ENCODE data around the gene TXNRD1.
"Not testable (repeated sequence)": the region's sequence is repeated elsewhere in the genome, so short reads cannot be mapped to it uniquely, and the experiment has no call there.

The TXNRD1 gene

DNA sequence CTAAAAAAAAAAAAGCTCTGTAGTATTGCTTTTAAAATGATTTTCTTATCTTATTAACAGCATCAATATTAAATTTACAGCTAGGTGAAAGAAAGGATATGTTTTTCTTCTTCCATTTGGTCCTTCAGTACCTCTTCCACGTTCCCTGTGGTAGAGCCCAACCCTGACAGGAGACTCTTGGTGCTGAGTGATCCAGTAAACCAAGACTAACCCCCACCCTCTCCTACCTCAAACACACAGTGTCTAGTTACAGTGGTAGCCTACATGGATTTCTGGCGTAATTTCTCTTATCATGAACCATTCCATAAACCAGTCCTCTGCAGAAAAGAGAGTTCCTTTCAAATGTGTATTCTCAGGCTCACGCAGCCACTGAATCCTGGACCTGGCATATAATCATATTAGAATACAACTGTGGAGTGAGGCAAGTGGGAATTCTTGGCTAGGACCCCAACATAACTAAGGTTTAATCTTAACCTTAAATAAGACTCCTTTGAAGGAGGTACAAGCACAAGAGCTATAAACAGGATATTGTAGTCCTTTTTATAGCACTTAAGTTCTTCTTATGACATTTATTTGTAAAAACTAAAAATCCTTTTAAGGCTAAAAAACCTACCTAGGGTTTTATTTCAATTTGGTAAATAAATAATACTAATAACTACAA is 27.1 kb downstream of the TXNRD1 start:
- no peak for ATAC-seq

DNA sequence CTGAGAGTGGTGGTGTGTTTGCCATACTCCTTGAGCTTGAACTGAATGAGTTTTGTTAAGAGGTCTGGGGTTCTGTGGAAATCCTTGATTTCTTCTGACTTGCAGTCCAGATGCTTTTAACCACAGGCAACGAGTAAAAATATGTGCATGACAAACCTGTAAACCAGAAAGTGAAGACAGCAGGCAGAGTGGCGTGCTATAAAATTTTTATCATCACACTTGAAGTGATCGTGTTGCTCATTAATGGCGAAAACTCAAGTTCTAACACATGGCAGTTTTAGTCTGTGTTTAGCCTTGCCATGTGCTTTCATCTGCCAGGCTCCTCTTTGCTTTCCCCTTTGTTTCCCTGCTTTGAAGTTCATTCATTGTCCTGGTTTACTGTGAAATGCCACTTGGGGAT is 28.0 kb downstream of the TXNRD1 start:
- ATAC-seq = no peak

DNA sequence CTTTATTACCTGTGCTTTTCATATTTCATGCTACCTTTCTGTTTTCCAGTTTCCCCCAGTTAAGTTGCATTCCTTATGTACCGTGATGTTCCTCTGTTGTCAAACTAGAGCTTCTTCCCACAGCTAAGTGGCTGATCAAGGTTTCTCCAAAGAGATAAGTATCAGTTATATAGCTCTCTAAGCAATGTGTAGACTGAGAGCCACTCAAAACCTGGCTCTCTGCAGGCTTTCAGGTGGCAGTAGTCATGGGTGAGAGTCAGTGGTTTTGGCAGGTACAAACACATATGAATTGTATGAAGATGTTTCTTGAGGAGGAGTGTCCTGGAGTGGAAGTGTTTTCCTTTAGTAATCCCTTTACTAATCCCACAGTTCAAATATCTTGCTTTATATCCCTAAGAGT is 28.4 kb downstream of the TXNRD1 start:
- ATAC-seq = no peak

DNA sequence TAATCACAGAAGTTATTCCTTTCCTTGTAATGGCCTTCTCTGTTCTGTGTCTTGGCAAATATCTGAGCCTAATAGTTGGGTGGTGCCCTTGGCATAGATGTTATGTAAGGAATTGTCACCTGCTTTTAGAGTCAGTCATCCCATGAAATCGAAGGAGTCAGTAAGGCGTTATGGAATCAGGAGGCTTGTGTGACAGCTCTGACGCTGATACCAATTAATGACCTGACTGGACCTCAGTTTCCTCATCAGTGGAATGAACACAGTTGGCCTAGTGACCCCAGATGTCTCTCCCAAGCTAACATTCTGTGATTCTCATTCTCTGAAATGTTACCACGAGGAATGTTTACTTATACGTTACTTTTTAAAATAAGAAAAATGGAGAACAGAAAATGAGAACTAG is 32.1 kb downstream of the TXNRD1 start:
- no peak for ATAC-seq

GRCh38 chr12:104248444-104248843 is 32.9 kb downstream of the TXNRD1 start:
- ATAC-seq = no peak

DNA sequence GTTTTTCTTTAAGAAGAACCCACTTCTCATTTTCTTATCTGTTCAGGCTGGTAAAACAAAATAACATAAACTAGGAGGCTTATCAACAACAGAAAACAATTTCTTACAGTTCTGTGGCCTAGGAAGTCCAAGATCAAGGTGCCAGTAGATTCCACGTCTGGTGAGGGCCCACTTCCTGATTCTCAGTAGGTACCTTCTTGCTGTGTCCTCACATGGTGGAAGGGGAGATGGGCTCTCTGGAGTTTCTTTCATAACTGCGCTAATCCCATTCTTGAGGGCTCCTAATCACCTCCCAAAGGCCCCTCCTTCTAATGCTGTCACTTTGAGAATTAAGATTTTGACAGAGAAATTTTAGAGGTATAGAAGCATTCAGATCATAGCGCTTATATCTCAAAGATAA is 33.4 kb downstream of the TXNRD1 start:
- ATAC-seq = no peak

DNA sequence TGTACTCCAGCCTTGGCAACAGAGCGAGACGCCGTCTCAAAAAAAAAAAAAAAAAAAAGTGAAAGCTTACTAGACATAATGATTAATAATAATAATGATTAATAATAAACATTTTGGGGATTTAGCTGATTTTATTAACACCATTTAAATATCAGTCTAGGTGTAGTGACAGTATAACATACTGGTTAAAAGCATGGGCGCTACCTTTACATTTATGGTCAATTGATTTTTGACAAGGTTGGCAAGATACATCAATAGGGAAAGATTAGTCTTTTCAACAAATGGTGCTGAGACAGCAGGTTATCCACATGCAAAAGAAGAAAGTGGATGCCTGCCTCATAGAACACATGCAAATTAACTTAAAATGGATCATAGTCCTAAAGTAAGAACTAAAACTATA is 34.3 kb downstream of the TXNRD1 start:
- ATAC-seq = no peak

GRCh38 chr12:104250366-104251125 is 35.0 kb downstream of the TXNRD1 start:
- no peak for ATAC-seq

- no peak for ATAC-seq
These were observed 42.4 kb downstream of the TXNRD1 start for GRCh38 chr12:104257913-104258472.

GRCh38 chr12:104258476-104259067 is 43.0 kb downstream of the TXNRD1 start:
- ATAC-seq = no peak

DNA sequence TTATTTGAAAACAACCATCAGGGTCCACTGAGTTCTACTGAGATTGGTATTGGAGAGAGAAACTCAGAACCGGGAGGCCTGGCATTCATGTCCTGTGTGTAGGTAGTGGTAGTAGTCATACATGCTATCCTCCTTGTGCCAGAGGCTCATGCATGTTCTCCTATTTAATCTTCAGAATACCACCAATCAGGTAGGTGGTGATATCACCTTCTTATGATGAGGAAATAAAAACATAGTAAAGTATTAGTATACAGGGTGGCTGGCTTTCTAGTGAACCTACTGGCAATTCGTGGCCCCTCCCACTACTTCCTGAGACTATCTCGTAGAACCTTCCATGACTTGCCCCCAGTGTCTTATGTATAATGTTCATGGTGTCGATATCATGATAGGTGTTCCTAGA is 47.4 kb downstream of the TXNRD1 start:
- no peak for ATAC-seq

GRCh38 chr12:104263580-104264358 is 48.2 kb downstream of the TXNRD1 start:
- ATAC-seq = no peak

- ATAC-seq = not testable (repeated sequence)
These were observed 49.9 kb downstream of the TXNRD1 start for GRCh38 chr12:104265436-104265835.

- ATAC-seq = no peak
These were observed 57.4 kb downstream of the TXNRD1 start for GRCh38 chr12:104272938-104273337.

- ATAC-seq = no peak
These were observed 57.9 kb downstream of the TXNRD1 start for GRCh38 chr12:104273503-104273902.

DNA sequence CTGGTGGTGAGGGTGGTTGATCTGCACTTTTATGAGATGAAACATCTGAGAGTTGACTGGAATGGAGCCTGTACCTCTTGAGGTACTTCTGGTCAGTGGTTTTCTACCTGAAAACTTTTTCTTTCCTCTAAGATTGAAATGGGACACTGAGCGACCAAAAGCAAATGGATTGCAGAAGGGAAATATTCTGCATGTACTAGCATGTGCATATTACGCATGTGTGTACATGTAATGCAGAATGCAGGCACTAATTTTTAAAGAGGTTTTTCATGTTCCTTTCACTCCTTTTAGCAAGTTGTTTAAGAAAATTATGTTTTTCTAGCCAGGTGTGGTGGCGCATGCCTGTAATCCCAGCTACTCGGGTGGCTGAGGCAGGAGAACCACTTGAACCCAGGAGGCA is 59.2 kb downstream of the TXNRD1 start:
- ATAC-seq = no peak

- no peak for ATAC-seq
These were observed 60.1 kb downstream of the TXNRD1 start for GRCh38 chr12:104275689-104276088.

DNA sequence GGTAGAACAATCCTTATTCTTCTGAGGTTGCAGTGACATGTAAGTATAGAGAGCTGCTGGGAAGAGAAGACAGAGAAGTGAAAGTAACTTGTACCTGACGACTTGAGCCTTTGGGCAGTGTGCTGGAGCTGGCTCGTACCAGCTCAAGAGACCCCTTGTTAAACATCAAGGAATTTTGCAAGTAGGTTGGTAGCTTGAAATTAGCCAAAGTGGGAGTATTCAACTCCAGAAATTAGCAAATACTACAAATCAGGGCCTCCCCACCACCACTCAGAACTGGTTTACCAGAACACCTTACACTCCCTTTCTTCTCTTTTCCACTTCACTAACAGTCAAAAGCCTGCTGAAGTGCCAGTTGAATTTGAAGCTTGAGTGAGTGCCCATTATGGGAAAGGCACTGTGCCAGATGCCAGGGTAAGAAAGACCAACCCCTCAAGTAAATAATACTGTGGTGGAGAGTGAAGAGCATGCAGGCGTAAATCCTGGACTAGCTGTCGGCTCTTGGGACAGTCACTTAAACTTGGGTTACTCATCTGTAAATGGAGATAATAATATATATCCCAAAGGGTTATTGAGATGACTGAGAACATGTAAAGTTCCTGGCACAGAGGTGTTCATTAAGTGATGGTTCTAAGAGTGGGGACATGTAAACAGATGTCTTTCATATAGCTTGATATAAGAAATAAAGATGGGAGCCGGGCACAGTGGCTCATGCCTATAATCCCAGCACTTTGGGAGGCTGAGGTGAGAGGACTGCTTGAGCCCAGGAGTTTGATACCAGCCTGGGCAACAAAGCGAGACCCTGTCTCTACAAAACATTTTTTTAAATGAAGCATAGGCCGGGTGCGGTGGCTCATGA is 60.9 kb downstream of the TXNRD1 start:
- ATAC-seq = no peak

DNA sequence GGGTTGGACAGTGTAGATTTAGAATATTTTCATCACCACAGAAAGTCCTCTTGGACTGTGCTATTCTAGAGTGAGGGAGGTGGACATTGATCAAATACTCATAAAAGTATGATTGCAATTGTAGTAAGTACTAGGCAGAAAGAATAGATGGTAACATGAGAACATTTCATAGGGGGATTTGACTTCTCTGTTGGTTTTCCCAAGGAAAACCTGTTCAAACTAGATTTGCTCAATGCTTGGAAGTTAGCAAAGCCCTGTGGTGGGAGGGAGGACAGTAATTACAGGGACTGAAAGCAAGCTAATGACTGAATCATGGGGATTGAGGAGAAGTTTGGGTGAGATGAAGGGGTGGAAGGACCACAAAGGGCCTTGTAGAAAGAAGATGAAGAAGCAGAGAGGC is 63.6 kb downstream of the TXNRD1 start:
- no peak for ATAC-seq

DNA sequence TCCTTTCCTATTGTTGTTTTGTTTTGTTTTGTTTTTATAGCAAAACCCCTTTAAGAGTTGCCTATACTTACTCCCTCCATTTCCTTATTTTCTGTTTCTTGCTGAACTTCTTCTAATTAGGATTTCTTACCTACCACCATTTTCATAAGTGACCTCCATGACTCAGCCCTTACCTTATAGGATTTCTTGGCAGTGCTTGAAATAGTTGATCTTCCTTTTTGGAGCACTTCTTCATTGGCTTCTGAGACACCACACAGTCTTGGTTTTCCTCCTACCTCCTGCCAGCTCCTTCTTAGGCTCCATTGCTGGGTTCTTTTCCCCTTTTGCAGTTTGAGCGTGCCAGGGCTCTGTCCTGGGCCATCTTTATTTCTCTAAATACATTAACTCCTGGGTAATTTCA is 64.5 kb downstream of the TXNRD1 start:
- no peak for ATAC-seq

- ATAC-seq = peak; percentile 86 to 93
These were observed 65.3 kb downstream of the TXNRD1 start for GRCh38 chr12:104280717-104281458.

Measured in activated CD4-positive, CD25-positive, alpha-beta regulatory T cell treated with anti-CD3 and anti-CD28 coated beads, Interleukin-2, amount 50 U/mL, for 24 hours (primary cell).